ENCODE data around the gene DMGDH. TPM values are rescaled to one million over a fixed set of nuclear protein-coding genes. Genes with fewer than 3 reads are reported as not detected.

The DMGDH gene
- total RNA-seq, 1 experiment from 2014 or later, result not detected

GRCh38 chr5:78968781-78969180 lies 100.7 kb downstream of the DMGDH start:
- no peak for DNase-seq
- WGBS (ENCODE audit: extremely low coverage, insufficient read length, low lambda C conversion rate), result no CpG with 5 or more reads among the region's 5 CpGs
- H4K5ac ChIP-seq (ENCODE audit: insufficient read length, low read depth, low read length), result no peak overlapping the region

More at GRCh38 chr5:78968781-78969180, 100.7 kb downstream of the DMGDH start:
- H3K4ac ChIP-seq (ENCODE audit: low read depth, low read length), result no peak overlapping the region
- Mint-ChIP-seq H3K27me3 (ENCODE audit: low read depth) (no peaks in the 10 kb centered on the region), H3K4me3 (no peak overlapping the region), H3K27ac (no peak overlapping the region), H3K4me1 (peaks cover 5 to 7% of the 10 kb centered on the region in 2 experiments; a peak in 2 of 4 replicates), H3K36me3 (ENCODE audit: insufficient read depth in 1 of 3, low read depth in 3 of 3) (peaks cover 0 to 5% (median 0%) of the 10 kb centered on the region in 3 experiments; a peak in 1 of 7 replicates), H3K9me3 (no peaks in the 10 kb centered on the region)
- H2BK5ac ChIP-seq (ENCODE audit: insufficient read length, low read length), result no peak overlapping the region
- H2BK20ac ChIP-seq (ENCODE audit: low read depth, low read length, poor library complexity, severe bottlenecking), result no peak overlapping the region
- no peaks in the 10 kb centered on the region for H3K23me2 ChIP-seq (ENCODE audit: insufficient read length, low read depth, low read length, poor library complexity, severe bottlenecking)
- no peaks in the 10 kb centered on the region for H3K4me1 ChIP-seq (ENCODE audit: insufficient read depth, low read length)
- H4K8ac ChIP-seq (replicated peaks; ENCODE audit: insufficient read length, low read depth, low read length), result no peak overlapping the region
- no peaks in the 10 kb centered on the region; the same call in 1 of the 2 replicates for H3K79me2 ChIP-seq (ENCODE audit: insufficient read depth, low read length)
- H3K4me2 ChIP-seq (ENCODE audit: insufficient read depth, insufficient read length, low read length), result no peak overlapping the region
- H4K20me1 ChIP-seq (ENCODE audit: control insufficient read depth, insufficient read depth, insufficient read length), result no peaks in the 10 kb centered on the region
- no peak overlapping the region for H3T11ph ChIP-seq (ENCODE audit: low read length)
- no peak overlapping the region for H3K27ac ChIP-seq (ENCODE audit: insufficient read length, low read depth, low read length)
- no peaks in the 10 kb centered on the region for H3K27me3 ChIP-seq (ENCODE audit: insufficient read depth, low read length)
- no peak overlapping the region for H3K14ac ChIP-seq (ENCODE audit: insufficient read depth, low read length)
- H2AK5ac ChIP-seq (ENCODE audit: insufficient read length, low read length), result no peak overlapping the region
- no peak overlapping the region for H3K18ac ChIP-seq (ENCODE audit: insufficient read length, low read depth, low read length)
- H2AFZ ChIP-seq (ENCODE audit: low read length), result no peak overlapping the region
- no peak overlapping the region for H3K9ac ChIP-seq (ENCODE audit: extremely low read depth, insufficient read length, low read length)
- no peak overlapping the region for H2BK120ac ChIP-seq (ENCODE audit: low read depth, low read length, poor library complexity, severe bottlenecking)
- H2BK15ac ChIP-seq (ENCODE audit: low read depth, low read length), result no peak overlapping the region
- H3K56ac ChIP-seq (ENCODE audit: insufficient read length, low read depth, low read length), result no peak overlapping the region
- H2BK12ac ChIP-seq (ENCODE audit: insufficient read length, low read depth, low read length), result no peak overlapping the region
- no peaks in the 10 kb centered on the region for H3K9me3 ChIP-seq (ENCODE audit: control insufficient read depth, low read depth, low read length)
- no peak overlapping the region for H4K91ac ChIP-seq (ENCODE audit: insufficient read length, low read depth, low read length)
- H3K23ac ChIP-seq (ENCODE audit: insufficient read length, low read depth, low read length), result no peak overlapping the region
- no peak for TF ChIP-seq CTCF (conservative IDR thresholded peaks at IDR 0.05)
- H3K79me1 ChIP-seq (ENCODE audit: insufficient read depth, low read depth, low read length, poor library complexity, severe bottlenecking), result no peaks in the 10 kb centered on the region

Data from H9 (cell line).